Endothelial cell (in vitro differentiated cells): ENCODE data around the gene ZNF394. TPM values are rescaled to one million over a fixed set of nuclear protein-coding genes. Genes with fewer than 3 reads are reported as not detected.
A peak's percentile ranks its signal among the peaks of the same experiment; 100 is the strongest.

Experiments used
- DNase-seq: peaks from one replicate; pipeline ENCODE4 v3.0.0; 2021; ENCODE audit warnings: low spot score
- H3K27ac Mint-ChIP-seq: one replicate; pipeline ENCODE4 v1.8.0; 2021; ENCODE audit warnings: mixed read lengths, inconsistent platforms; ENCODE audit not compliant: unreplicated experiment
- H3K27me3 Mint-ChIP-seq: one replicate; pipeline ENCODE4 v1.8.0; 2021; ENCODE audit warnings: mild to moderate bottlenecking, moderate library complexity, mixed read lengths, inconsistent platforms; ENCODE audit not compliant: unreplicated experiment
- H3K36me3 Mint-ChIP-seq: one replicate; pipeline ENCODE4 v1.8.0; 2021; ENCODE audit warnings: mild to moderate bottlenecking, low read depth, mixed read lengths, inconsistent platforms; ENCODE audit not compliant: unreplicated experiment
- H3K4me1 Mint-ChIP-seq: one replicate; pipeline ENCODE4 v1.8.0; 2021; ENCODE audit warnings: mild to moderate bottlenecking, mixed read lengths, inconsistent platforms; ENCODE audit not compliant: unreplicated experiment
- H3K4me3 Mint-ChIP-seq: one replicate; pipeline ENCODE4 v1.8.0; 2021; ENCODE audit warnings: mild to moderate bottlenecking, mixed read lengths, inconsistent platforms; ENCODE audit not compliant: unreplicated experiment
- H3K9me3 Mint-ChIP-seq: one replicate; pipeline ENCODE4 v1.8.0; 2021; ENCODE audit warnings: mixed read lengths, inconsistent platforms; ENCODE audit not compliant: unreplicated experiment
- total RNA-seq: library from RNA; stranded (reverse); fragmentation: NEBNext Ultra II Directional; extraction: Animal tissue kit (Norgen Biotek cat#: 25700); gene quantifications from one replicate; pipeline ENCODE4 v1.2.1, GENCODE V29; 2021; ENCODE audit not compliant: unreplicated experiment
- TF ChIP-seq, protein P1 (sequence below): fragments of 200-600 bp; sonication (generic); IDR thresholded peaks from one replicate; pipeline ENCODE4 v1.5.0; 2021; ENCODE audit warnings: antibody characterized with exemption; ENCODE audit not compliant: unreplicated experiment

ZNF394 gene
- total RNA-seq, 1 donor from 2014 or later, result 24.6 TPM

DNA sequence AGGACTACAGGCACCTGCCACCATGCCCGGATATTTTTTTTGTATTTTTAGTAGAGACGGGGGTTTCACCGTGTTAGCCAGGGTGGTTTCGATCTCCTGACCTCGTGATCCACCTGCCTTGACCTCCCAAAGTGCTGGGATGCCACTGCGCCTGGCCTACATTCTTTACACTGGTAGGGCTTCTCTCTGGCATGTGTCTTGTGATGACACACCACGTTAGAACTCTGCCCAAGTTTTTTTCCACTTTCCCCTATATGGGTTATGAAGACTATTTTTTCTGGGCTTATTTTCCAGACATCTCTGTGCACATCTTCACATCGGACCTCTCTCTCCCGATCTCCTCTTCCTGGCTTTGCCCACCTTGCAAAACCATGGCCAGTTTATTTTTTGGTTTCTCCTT is 41.1 kb upstream of the ZNF394 start:
- H3K4me1 Mint-ChIP-seq, result no peaks in the 10 kb centered on the region
- no peak overlapping the region for H3K27ac Mint-ChIP-seq
- peak overlapping the region; percentile 21 for H3K4me3 Mint-ChIP-seq
- DNase-seq, result no peak
- peaks cover 6% of the 10 kb centered on the region for H3K27me3 Mint-ChIP-seq
- TF ChIP-seq, protein P1, sequence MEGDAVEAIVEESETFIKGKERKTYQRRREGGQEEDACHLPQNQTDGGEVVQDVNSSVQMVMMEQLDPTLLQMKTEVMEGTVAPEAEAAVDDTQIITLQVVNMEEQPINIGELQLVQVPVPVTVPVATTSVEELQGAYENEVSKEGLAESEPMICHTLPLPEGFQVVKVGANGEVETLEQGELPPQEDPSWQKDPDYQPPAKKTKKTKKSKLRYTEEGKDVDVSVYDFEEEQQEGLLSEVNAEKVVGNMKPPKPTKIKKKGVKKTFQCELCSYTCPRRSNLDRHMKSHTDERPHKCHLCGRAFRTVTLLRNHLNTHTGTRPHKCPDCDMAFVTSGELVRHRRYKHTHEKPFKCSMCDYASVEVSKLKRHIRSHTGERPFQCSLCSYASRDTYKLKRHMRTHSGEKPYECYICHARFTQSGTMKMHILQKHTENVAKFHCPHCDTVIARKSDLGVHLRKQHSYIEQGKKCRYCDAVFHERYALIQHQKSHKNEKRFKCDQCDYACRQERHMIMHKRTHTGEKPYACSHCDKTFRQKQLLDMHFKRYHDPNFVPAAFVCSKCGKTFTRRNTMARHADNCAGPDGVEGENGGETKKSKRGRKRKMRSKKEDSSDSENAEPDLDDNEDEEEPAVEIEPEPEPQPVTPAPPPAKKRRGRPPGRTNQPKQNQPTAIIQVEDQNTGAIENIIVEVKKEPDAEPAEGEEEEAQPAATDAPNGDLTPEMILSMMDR, result no peak
- peaks cover 37% of the 10 kb centered on the region for H3K36me3 Mint-ChIP-seq
- peaks cover 10% of the 10 kb centered on the region for H3K9me3 Mint-ChIP-seq

- Mint-ChIP-seq H3K4me1 (no peaks in the 10 kb centered on the region), H3K27me3 (peaks cover 6% of the 10 kb centered on the region), H3K4me3 (peak overlapping the region; percentile 21), H3K9me3 (peaks cover 10% of the 10 kb centered on the region), H3K27ac (no peak overlapping the region), H3K36me3 (peaks cover 37% of the 10 kb centered on the region)
- no peak for DNase-seq
- TF ChIP-seq, protein P1, result no peak
Observed at GRCh38 chr7:99540542-99540941, 40.5 kb upstream of the ZNF394 start.

- H3K27ac Mint-ChIP-seq, result no peak overlapping the region
- H3K9me3 Mint-ChIP-seq, result peaks cover 10% of the 10 kb centered on the region
- H3K36me3 Mint-ChIP-seq, result peaks cover 34% of the 10 kb centered on the region
- TF ChIP-seq, protein P1, result no peak
- peaks cover 6% of the 10 kb centered on the region for H3K27me3 Mint-ChIP-seq
- no peaks in the 10 kb centered on the region for H3K4me1 Mint-ChIP-seq
- no peak overlapping the region for H3K4me3 Mint-ChIP-seq
- DNase-seq, result no peak
Observed at GRCh38 chr7:99539213-99539811, 39.2 kb upstream of the ZNF394 start.

GRCh38 chr7:99535667-99536066 is 35.6 kb upstream of the ZNF394 start:
- no peak for DNase-seq
- peaks cover 7% of the 10 kb centered on the region for H3K27me3 Mint-ChIP-seq
- TF ChIP-seq, protein P1, result no peak
- no peaks in the 10 kb centered on the region for H3K4me1 Mint-ChIP-seq
- no peak overlapping the region for H3K4me3 Mint-ChIP-seq
- H3K27ac Mint-ChIP-seq, result no peak overlapping the region
- peaks cover 22% of the 10 kb centered on the region for H3K9me3 Mint-ChIP-seq
- peaks cover 45% of the 10 kb centered on the region for H3K36me3 Mint-ChIP-seq

DNA sequence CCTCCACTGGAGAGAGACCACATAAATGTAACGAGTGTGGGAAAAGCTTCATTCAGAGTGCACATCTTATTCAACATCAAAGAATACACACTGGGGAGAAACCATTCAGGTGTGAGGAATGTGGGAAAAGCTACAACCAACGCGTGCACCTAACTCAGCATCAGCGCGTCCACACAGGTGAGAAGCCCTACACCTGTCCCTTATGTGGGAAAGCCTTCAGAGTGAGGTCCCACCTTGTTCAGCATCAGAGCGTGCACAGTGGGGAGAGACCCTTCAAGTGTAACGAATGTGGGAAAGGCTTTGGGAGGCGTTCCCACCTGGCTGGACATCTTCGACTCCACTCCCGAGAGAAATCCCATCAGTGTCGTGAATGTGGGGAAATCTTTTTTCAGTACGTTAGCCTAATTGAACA is 31.3 kb upstream of the ZNF394 start:
- Mint-ChIP-seq H3K36me3 (peaks cover 75% of the 10 kb centered on the region), H3K27ac (no peak overlapping the region), H3K9me3 (peaks cover 39% of the 10 kb centered on the region), H3K4me3 (peak overlapping the region; percentile 79), H3K27me3 (peaks cover 5% of the 10 kb centered on the region), H3K4me1 (no peaks in the 10 kb centered on the region)
- DNase-seq, result no peak
- TF ChIP-seq, protein P1, result no peak
